Upper lobe of right lung (tissue), 1 donor: ENCODE data around the gene CCT6B. TPM values are rescaled to one million over a fixed set of nuclear protein-coding genes. Genes with fewer than 3 reads are reported as not detected.
"Not testable (repeated sequence)": the region's sequence is repeated elsewhere in the genome, so short reads cannot be mapped to it uniquely, and the experiment has no call there.

ENCODE experiments used
- ATAC-seq: fragments of 200-7000 bp; cut with Tn5 transposase; one replicate; pipeline ENCODE4 v1.9.1; 2020; ENCODE audit warnings: mild to moderate bottlenecking, moderate library complexity
- DNase-seq: peaks from one replicate; pipeline ENCODE4 v3.0.0-alpha.2; 2020
- H3K27ac ChIP-seq: fragments of 200-600 bp; one replicate; pipeline ENCODE4 v1.8.0; 2022
- H3K27me3 ChIP-seq: fragments of 200-600 bp; one replicate; pipeline ENCODE4 v1.8.0; 2022; ENCODE audit warnings: mild to moderate bottlenecking
- H3K36me3 ChIP-seq: fragments of 200-600 bp; one replicate; pipeline ENCODE4 v1.8.0; 2022
- H3K4me1 ChIP-seq: fragments of 200-600 bp; one replicate; pipeline ENCODE4 v1.8.0; 2022
- H3K4me3 ChIP-seq: fragments of 200-600 bp; one replicate; pipeline ENCODE4 v1.8.0; 2022; ENCODE audit warnings: mild to moderate bottlenecking
- H3K9me3 ChIP-seq: fragments of 200-600 bp; one replicate; pipeline ENCODE4 v1.8.0; 2022
- intact Hi-C: fragments of 100-400 bp; cut with DNase I; formaldehyde crosslinking; loops from one replicate; pipeline ENCODE4 v1.11.0; 2022
- total RNA-seq: library from RNA; stranded (reverse); fragmentation: NEBNext Ultra II Directional; extraction: Animal tissue kit (Norgen Biotek cat#: 25700); gene quantifications from one replicate; pipeline ENCODE4 v1.2.1, GENCODE V29; 2021
- TF ChIP-seq, protein P1 (sequence below): fragments of 200-600 bp; IDR thresholded peaks from one replicate; pipeline ENCODE4 v1.8.0; 2022; ENCODE audit warnings: antibody characterized with exemption
- donor health status: DM: no; HTN: yes; CAD: no; lungs with severe emphysema.

CCT6B gene
- total RNA-seq, 1 donor from 2014 or later, result 1.7 TPM

DNA sequence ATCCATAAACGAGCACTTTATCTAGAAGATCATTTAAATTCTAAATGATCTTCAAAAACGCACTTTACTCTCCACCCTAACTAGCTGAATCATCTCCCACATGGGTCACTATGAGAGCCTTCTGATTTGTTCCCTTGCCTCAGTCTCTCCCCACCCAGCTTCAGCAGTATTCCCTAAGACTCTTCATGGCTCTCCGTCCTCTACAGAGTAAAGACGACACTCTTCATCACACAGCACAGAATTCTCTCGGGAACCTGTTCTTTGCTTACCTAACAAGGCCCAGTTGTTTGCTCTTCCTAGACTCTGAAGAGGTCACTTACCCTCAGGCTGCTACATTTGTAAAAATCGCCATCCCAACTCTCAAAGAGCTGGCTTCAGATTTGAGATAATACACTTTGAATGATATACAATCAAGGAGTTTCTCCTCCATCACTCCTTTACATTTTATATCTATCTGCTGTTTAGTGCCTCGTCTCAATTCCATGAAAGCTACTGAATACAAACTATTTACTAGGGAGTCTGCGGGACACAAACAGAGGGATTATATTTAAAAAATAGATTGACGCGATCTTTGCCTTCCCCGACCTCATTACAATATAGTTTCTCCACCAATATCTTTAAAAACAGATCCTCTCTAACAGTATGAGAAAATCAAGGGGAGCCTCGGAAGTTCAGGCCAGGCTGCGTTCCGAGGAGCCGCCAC is 18.5 kb upstream of the CCT6B start:
- Histone ChIP-seq H3K27me3 (no peaks in the 10 kb centered on the region), H3K27ac (peak overlapping the region; percentile 99), H3K4me1 (peaks cover 19% of the 10 kb centered on the region), H3K4me3 (peak overlapping the region; percentile 98), H3K9me3 (no peaks in the 10 kb centered on the region), H3K36me3 (no peaks in the 10 kb centered on the region)
- ATAC-seq (no peak), DNase-seq (no peak)
- intact Hi-C loops, result no loop called here
- TF ChIP-seq, protein P1, sequence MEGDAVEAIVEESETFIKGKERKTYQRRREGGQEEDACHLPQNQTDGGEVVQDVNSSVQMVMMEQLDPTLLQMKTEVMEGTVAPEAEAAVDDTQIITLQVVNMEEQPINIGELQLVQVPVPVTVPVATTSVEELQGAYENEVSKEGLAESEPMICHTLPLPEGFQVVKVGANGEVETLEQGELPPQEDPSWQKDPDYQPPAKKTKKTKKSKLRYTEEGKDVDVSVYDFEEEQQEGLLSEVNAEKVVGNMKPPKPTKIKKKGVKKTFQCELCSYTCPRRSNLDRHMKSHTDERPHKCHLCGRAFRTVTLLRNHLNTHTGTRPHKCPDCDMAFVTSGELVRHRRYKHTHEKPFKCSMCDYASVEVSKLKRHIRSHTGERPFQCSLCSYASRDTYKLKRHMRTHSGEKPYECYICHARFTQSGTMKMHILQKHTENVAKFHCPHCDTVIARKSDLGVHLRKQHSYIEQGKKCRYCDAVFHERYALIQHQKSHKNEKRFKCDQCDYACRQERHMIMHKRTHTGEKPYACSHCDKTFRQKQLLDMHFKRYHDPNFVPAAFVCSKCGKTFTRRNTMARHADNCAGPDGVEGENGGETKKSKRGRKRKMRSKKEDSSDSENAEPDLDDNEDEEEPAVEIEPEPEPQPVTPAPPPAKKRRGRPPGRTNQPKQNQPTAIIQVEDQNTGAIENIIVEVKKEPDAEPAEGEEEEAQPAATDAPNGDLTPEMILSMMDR, result no peak

DNA sequence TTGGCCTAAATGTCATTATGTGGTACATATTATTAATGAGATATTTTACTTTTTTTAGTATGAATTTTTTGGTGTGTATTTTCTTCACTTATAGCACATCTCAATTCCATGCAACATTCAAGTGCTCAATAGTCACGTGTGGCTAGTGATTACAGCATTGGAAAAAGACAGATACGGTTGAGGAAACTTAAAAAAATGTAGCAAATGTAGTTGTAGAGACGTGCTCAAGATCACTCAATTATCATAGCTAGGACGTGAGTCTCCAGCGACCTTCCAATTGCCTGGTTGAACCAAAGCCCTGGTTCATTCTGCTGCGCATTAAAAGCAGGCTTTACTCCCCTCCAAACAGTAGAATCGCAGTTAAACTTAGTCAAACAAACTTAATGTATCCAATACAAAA is 17.9 kb upstream of the CCT6B start:
- Histone ChIP-seq H3K4me1 (peaks cover 19% of the 10 kb centered on the region), H3K27ac (no peak overlapping the region), H3K9me3 (no peaks in the 10 kb centered on the region), H3K4me3 (no peak overlapping the region), H3K27me3 (no peaks in the 10 kb centered on the region), H3K36me3 (no peaks in the 10 kb centered on the region)
- DNase-seq (no peak), ATAC-seq (no peak)
- intact Hi-C loops, result no loop called here
- TF ChIP-seq, protein P1, result no peak

DNA sequence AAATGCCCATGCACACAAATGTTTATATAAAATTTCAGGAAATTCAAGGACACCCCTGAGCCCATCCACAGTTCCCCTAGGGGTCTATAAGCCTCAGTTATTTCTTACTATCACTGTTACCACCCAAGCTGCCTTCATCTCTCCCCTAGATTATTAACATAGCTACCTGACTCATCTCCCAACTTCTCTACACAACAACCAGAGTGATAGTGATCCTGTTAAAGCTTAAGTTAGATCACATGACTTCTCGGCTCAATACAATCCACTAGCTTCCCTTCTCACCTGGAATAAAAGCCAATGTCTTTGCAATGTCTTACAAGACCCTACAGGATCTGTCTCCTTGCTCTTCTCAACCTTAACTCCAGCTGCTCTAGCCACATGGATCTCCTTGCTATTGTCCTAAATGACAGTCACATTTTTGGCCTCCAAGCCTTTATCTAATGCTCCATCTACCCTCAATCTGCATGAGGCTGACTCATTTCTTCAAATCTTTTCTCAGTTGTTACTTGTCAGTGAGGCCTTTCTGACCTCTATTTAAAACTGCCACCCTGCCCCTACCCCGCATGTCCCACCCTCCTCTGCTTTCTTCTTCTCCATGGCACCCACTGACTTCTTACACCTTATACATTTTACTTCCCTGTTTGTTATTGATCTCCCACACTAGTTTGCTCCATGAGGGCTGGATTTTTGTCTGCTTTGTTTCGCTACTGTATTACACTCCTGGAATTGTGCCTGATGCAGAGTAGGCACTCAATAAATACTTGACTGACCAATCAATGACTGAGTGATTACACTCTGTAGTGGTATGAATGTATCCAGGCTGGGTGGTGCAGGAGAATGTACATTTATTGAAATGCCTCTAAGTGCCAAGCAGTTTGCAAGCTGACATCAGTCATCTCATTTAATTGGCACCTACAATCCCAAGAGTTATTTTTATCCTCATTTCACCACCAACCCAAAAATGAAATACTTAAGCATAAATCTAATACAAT is 13.8 kb upstream of the CCT6B start:
- H3K36me3 ChIP-seq, result no peaks in the 10 kb centered on the region
- DNase-seq (no peak), ATAC-seq (no peak)
- H3K27ac ChIP-seq, result no peak overlapping the region
- H3K9me3 ChIP-seq, result no peaks in the 10 kb centered on the region
- peaks cover 7% of the 10 kb centered on the region for H3K4me1 ChIP-seq
- no peak overlapping the region for H3K4me3 ChIP-seq
- intact Hi-C loops, result no loop called here
- TF ChIP-seq, protein P1, result no peak
- no peaks in the 10 kb centered on the region for H3K27me3 ChIP-seq

DNA sequence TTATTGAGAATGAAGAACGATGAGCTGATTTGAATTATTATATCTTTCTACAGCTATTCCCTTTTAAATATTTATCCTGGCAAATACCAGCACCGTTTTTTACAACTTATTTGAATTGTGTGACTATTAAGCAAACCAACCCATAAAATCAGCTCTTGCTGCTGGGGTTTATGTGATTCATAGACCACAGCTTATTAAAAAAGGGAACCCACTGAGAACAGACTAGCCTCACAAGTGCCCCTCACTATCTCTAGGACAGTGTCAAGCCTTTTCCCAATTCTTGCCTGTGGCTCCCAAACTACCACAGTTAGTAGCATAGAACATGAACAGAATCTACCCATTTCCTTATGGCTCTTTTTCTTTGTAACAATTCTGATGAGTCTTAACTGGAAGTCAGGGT is 12.9 kb upstream of the CCT6B start:
- no peaks in the 10 kb centered on the region for H3K9me3 ChIP-seq
- DNase-seq (no peak), ATAC-seq (no peak)
- intact Hi-C loops, result no loop called here
- H3K4me3 ChIP-seq, result no peak overlapping the region
- TF ChIP-seq, protein P1, result no peak
- no peaks in the 10 kb centered on the region for H3K36me3 ChIP-seq
- H3K4me1 ChIP-seq, result no peaks in the 10 kb centered on the region
- no peaks in the 10 kb centered on the region for H3K27me3 ChIP-seq
- H3K27ac ChIP-seq, result no peak overlapping the region

DNA sequence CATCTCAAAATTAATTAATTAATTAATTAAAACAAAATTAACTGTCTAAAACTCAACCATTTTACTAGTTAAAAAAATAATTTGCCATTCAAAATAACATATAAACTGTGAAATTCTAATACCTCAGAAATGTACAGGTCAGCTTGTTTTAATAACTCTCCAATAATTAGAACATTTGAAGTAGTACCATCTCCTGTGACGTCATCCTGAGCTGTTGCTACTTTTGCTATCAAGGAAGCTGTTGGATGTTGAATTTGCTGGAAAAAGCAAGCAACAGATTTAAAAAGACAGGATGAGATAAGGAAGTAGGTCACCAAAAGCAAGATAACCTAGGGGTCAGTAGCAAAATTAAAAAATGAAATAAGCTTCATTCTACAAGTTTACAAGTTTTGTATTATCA is 2.8 kb downstream of the CCT6B start:
- TF ChIP-seq, protein P1, result no peak
- H3K27ac ChIP-seq, result no peak overlapping the region
- peaks cover 22% of the 10 kb centered on the region for H3K4me1 ChIP-seq
- H3K27me3 ChIP-seq, result no peaks in the 10 kb centered on the region
- intact Hi-C loops, result no loop called here
- H3K36me3 ChIP-seq, result peaks cover 2% of the 10 kb centered on the region
- ATAC-seq (no peak), DNase-seq (no peak)
- no peak overlapping the region for H3K4me3 ChIP-seq
- no peaks in the 10 kb centered on the region for H3K9me3 ChIP-seq

DNA sequence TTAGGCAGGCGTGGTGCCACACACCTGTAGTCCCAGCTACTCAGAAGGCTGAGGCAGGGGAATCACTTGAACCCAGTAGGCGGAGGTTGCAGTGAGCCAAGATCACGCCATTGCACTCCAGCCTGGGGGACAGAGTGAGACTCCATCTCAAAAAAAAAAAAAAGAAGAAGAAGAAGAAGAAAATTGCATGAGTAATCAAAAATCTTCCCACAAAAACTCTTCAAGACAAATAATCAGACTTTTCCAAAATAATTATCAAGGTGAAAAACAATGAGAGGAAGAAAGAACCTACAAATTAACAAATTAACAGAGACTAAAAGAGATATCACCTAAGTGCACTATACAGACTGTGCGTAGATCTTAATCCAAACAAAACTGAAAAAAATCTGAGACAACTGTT is 10.5 kb downstream of the CCT6B start:
- intact Hi-C loops, H3K4me1 ChIP-seq, H3K9me3 ChIP-seq, H3K36me3 ChIP-seq, H3K27ac ChIP-seq, H3K27me3 ChIP-seq, ATAC-seq, DNase-seq, H3K4me3 ChIP-seq: not testable (repeated sequence)
